IMR-90 (cell line): ENCODE data around the gene ZNF549. TPM values are rescaled to one million over a fixed set of nuclear protein-coding genes. Genes with fewer than 3 reads are reported as not detected.

Source experiments
- ATAC-seq: fragments of 200-7000 bp; cut with Tn5 transposase; 2 replicates; pipeline ENCODE4 v1.9.1; 2020; ENCODE audit warnings: low read depth, mild to moderate bottlenecking, moderate library complexity
- BruUV-seq: library from RNA; stranded (reverse); fragments of 400-500 nt; replicated peaks from 2 replicates; lab custom pipeline; 2021; lab: Mats Ljungman, UMichigan
- CTCF ChIA-PET: fragments of 300-600 bp; formaldehyde crosslinking; extraction: SDS; loops from one replicate; lab custom pipeline; 2021; ENCODE audit warnings: antibody characterized with exemption; lab: Yijun Ruan, JAX
- POLR2A ChIA-PET: fragments of 300-600 bp; sonication (Branson Sonifier 250); formaldehyde crosslinking; loops from one replicate; lab custom pipeline; 2022; ENCODE audit warnings: antibody characterized with exemption; ENCODE audit not compliant: unreplicated experiment; lab: Charles Lee
- DNase-seq: peaks from one replicate; pipeline ENCODE4 v3.0.0; 2013
- H2AFZ ChIP-seq: replicated peaks from 2 replicates; pipeline ENCODE3; 2013; ENCODE audit warnings: low read length, mild to moderate bottlenecking; ENCODE audit not compliant: poor library complexity
- H2AK5ac ChIP-seq: 2 replicates; pipeline ENCODE4 v1.6.1; 2013; ENCODE audit warnings: low read depth, low read length, inconsistent platforms
- H2AK9ac ChIP-seq: replicated peaks from 2 replicates; pipeline ENCODE3; 2013; ENCODE audit warnings: mild to moderate bottlenecking, low read depth, low read length, moderate library complexity; ENCODE audit not compliant: poor library complexity
- H2BK120ac ChIP-seq: 2 replicates; pipeline ENCODE4 v1.6.1; 2013; ENCODE audit warnings: low read depth, low read length, inconsistent platforms
- H2BK15ac ChIP-seq: 3 replicates; pipeline ENCODE4 v1.6.1; 2013; ENCODE audit warnings: low read depth, low read length, inconsistent platforms
- H2BK20ac ChIP-seq: 2 replicates; pipeline ENCODE4 v1.6.1; 2013; ENCODE audit warnings: low read depth, mild to moderate bottlenecking, inconsistent platforms, low read length, moderate library complexity
- H2BK5ac ChIP-seq: 2 replicates; pipeline ENCODE4 v1.6.1; 2013; ENCODE audit warnings: mild to moderate bottlenecking, low read depth, low read length, inconsistent platforms; ENCODE audit not compliant: poor library complexity, severe bottlenecking
- H3K14ac ChIP-seq: replicated peaks from 2 replicates; pipeline ENCODE4 v1.6.1; 2013; ENCODE audit warnings: low read depth, low read length, inconsistent platforms
- H3K18ac ChIP-seq: 2 replicates; pipeline ENCODE4 v1.6.1; 2013; ENCODE audit warnings: low read depth, low read length, control low read depth
- H3K23ac ChIP-seq: 2 replicates; pipeline ENCODE4 v1.6.1; 2013; ENCODE audit warnings: low read depth, low read length, inconsistent platforms
- H3K27ac ChIP-seq: 2 replicates; pipeline ENCODE4 v1.5.1; 2013; ENCODE audit warnings: mild to moderate bottlenecking, control low read depth, low read length; ENCODE audit not compliant: insufficient read depth
- H3K27me3 ChIP-seq: 2 replicates; pipeline ENCODE4 v1.6.1; 2013; ENCODE audit warnings: low read length; ENCODE audit not compliant: control insufficient read depth, insufficient read depth
- H3K36me3 ChIP-seq: 2 replicates; pipeline ENCODE4 v1.6.1; 2013; ENCODE audit warnings: low read length, mixed read lengths; ENCODE audit not compliant: control insufficient read depth, insufficient read depth
- H3K4ac ChIP-seq: 2 replicates; pipeline ENCODE4 v1.6.1; 2013; ENCODE audit warnings: low read depth, low read length, inconsistent platforms
- H3K4me1 ChIP-seq: 2 replicates; pipeline ENCODE4 v1.6.1; 2013; ENCODE audit warnings: low read length, mixed read lengths; ENCODE audit not compliant: control insufficient read depth, insufficient read depth
- H3K4me2 ChIP-seq: 2 replicates; pipeline ENCODE4 v1.6.1; 2013; ENCODE audit warnings: low read depth, mild to moderate bottlenecking, control low read depth, low read length, moderate library complexity
- H3K4me3 ChIP-seq: 2 replicates; pipeline ENCODE4 v1.5.1; 2013; ENCODE audit warnings: low read depth, mild to moderate bottlenecking, control low read depth, low read length, moderate library complexity; ENCODE audit not compliant: insufficient read depth
- H3K56ac ChIP-seq: 2 replicates; pipeline ENCODE4 v1.6.1; 2013; ENCODE audit warnings: low read length, inconsistent platforms; ENCODE audit not compliant: insufficient read depth; ENCODE audit errors: extremely low read depth
- H3K79me1 ChIP-seq, 2 experiments: 2 replicates each; pipeline ENCODE4 v1.6.1; 2013; ENCODE audit warnings: low read length in 2 of 2, inconsistent platforms in 1 of 2, low read depth in 1 of 2
- H3K9ac ChIP-seq: 2 replicates; pipeline ENCODE4 v1.6.1; 2013; ENCODE audit warnings: low read depth, low read length, control low read depth
- H3K9me1 ChIP-seq: 2 replicates; pipeline ENCODE4 v1.6.1; 2013; ENCODE audit warnings: low read length, inconsistent platforms; ENCODE audit not compliant: insufficient read depth
- H3K9me3 ChIP-seq: 2 replicates; pipeline ENCODE4 v1.6.1; 2013; ENCODE audit warnings: low read length; ENCODE audit not compliant: control insufficient read depth, insufficient read depth
- H4K20me1 ChIP-seq: 2 replicates; pipeline ENCODE4 v1.6.1; 2013; ENCODE audit warnings: low read length, inconsistent platforms; ENCODE audit not compliant: insufficient read depth
- H4K5ac ChIP-seq: 2 replicates; pipeline ENCODE4 v1.6.1; 2013; ENCODE audit warnings: mild to moderate bottlenecking, low read depth, low read length, control low read depth
- H4K8ac ChIP-seq, 2 experiments: 2 replicates each; pipeline ENCODE4 v1.6.1; 2013; ENCODE audit warnings: low read depth in 2 of 2, low read length in 2 of 2, control low read depth in 1 of 2, inconsistent platforms in 1 of 2
- H4K91ac ChIP-seq: 2 replicates; pipeline ENCODE4 v1.6.1; 2013; ENCODE audit warnings: low read depth, low read length, inconsistent platforms; ENCODE audit not compliant: insufficient read depth
- BHLHE40 ChIP-seq: fragments of 150-350 bp; IDR thresholded peaks from 2 replicates; pipeline ENCODE4 v1.6.1; 2016; ENCODE audit warnings: mild to moderate bottlenecking, low read depth, low read length
- CEBPB ChIP-seq: IDR thresholded peaks from 2 replicates; pipeline ENCODE4 v1.6.1; 2012; ENCODE audit warnings: low read depth, low read length, improper control_type of control experiment
- CHD1 ChIP-seq: IDR thresholded peaks from 2 replicates; pipeline ENCODE4 v1.6.1; 2012; ENCODE audit warnings: low read depth, low read length, improper control_type of control experiment
- FOS ChIP-seq: fragments of 150-350 bp; IDR thresholded peaks from 2 replicates; pipeline ENCODE4 v1.6.1; 2016; ENCODE audit warnings: low read depth, low read length
- MAFK ChIP-seq: IDR thresholded peaks from 2 replicates; pipeline ENCODE4 v1.6.1; 2012; ENCODE audit warnings: low read depth, low read length, improper control_type of control experiment
- MAZ ChIP-seq: IDR thresholded peaks from 2 replicates; pipeline ENCODE4 v1.6.1; 2012; ENCODE audit warnings: low read depth, mild to moderate bottlenecking, low read length, improper control_type of control experiment, moderate library complexity, borderline replicate concordance
- MXI1 ChIP-seq: IDR thresholded peaks from 2 replicates; pipeline ENCODE4 v1.6.1; 2012; ENCODE audit warnings: low read depth, mild to moderate bottlenecking, low read length, moderate library complexity, borderline replicate concordance
- NFE2L2 ChIP-seq: fragments of 150-350 bp; IDR thresholded peaks from 2 replicates; pipeline ENCODE4 v1.6.1; 2016; ENCODE audit warnings: low read depth, mild to moderate bottlenecking, low read length
- POLR2A ChIP-seq: IDR thresholded peaks from 2 replicates; pipeline ENCODE4 v1.6.1; 2012; ENCODE audit warnings: mild to moderate bottlenecking, low read depth, low read length
- RAD21 ChIP-seq: IDR thresholded peaks from 2 replicates; pipeline ENCODE4 v1.6.1; 2012; ENCODE audit warnings: low read length, improper control_type of control experiment
- RCOR1 ChIP-seq: IDR thresholded peaks from 2 replicates; pipeline ENCODE4 v1.6.1; 2012; ENCODE audit warnings: mild to moderate bottlenecking, low read length, improper control_type of control experiment; ENCODE audit not compliant: insufficient replicate concordance
- RFX5 ChIP-seq: IDR thresholded peaks from 2 replicates; pipeline ENCODE4 v1.8.0; 2012; ENCODE audit warnings: low read depth, mild to moderate bottlenecking, low read length, moderate library complexity
- SMC3 ChIP-seq: fragments of 150-350 bp; IDR thresholded peaks from 2 replicates; pipeline ENCODE4 v1.6.1; 2016; ENCODE audit warnings: low read depth, mild to moderate bottlenecking, antibody characterized with exemption, low read length, moderate library complexity
- WGBS, 2 experiments: methylation state at CpG; one replicate each; pipeline versions ENCODE4 v1.1.5 to v1.1.7; 2013; ENCODE audit warnings: missing lambda C conversion rate in 2 of 2; ENCODE audit not compliant: insufficient read length in 1 of 2; ENCODE audit errors: extremely low coverage in 2 of 2; 5-methylcytosine and 5-hydroxymethylcytosine counted together
- dilution Hi-C: fragments of 300-500 bp; cut with HindIII; formaldehyde crosslinking; loops from one replicate; pipeline ENCODE4 v1.14.3; 2018; ENCODE audit warnings: low sequenced_read_pairs; ENCODE audit not compliant: unreplicated experiment
- in situ Hi-C: fragments of 300-500 bp; cut with MboI; formaldehyde crosslinking; loops from 3 replicates; pipeline ENCODE4 v1.14.3; 2019; ENCODE audit warnings: low sequenced_read_pairs, inconsistent platforms, mixed read lengths
- intact Hi-C: fragments of 100-400 bp; cut with micrococcal nuclease; formaldehyde crosslinking; loops from 2 replicates; pipeline ENCODE4 v1.10.0; 2022
- polyA plus RNA-seq, 3 experiments: library from polyadenylated mRNA; depleted of rRNA; stranded (reverse); fragments of >200 nt; gene quantifications; 2 replicates each; pipeline ENCODE4 v1.2.3, GENCODE V29; 2012; ENCODE audit warnings: low replicate concordance in 1 of 3
- total RNA-seq: library from RNA; depleted of rRNA; stranded (reverse); fragments of >200 nt; gene quantifications from 2 replicates; pipeline ENCODE4 v1.2.3, GENCODE V29; 2012
- TF ChIP-seq, protein P1 (sequence below): conservative IDR thresholded peaks from 2 replicates; pipeline ENCODE4 v1.5.1; 2012; ENCODE audit warnings: mild to moderate bottlenecking, low read depth, low read length, improper control_type of control experiment
- TF ChIP-seq, protein P2 (sequence below): fragments of 150-350 bp; IDR thresholded peaks from 2 replicates; pipeline ENCODE4 v1.6.1; 2017; ENCODE audit warnings: mild to moderate bottlenecking, antibody characterized with exemption, low read length, low read depth

The ZNF549 gene
- total and polyA plus RNA-seq, 2 of the 4 experiments (the other 2 are of a cell fraction): 2.4 to 8.6 TPM

GRCh38 chr19:57552432-57552831 is 25.3 kb downstream of the ZNF549 start:
- Histone ChIP-seq H3K56ac (no peak overlapping the region), H2BK15ac (no peak overlapping the region), H4K8ac (no peak overlapping the region), H3K9ac (no peak overlapping the region), H4K20me1 (0 out of 2 replicates have a peak, but pooled peaks cover under 1% of the 10 kb centered on the region), H2BK20ac (no peak overlapping the region), H4K91ac (no peak overlapping the region), H3K4me3 (no peak overlapping the region), H2AK9ac (no peak overlapping the region), H3K14ac (no peak overlapping the region), H3K79me1 (peaks cover 10 to 21% of the 10 kb centered on the region in 2 experiments), H3K9me3 (peaks cover 52% of the 10 kb centered on the region), H3K27me3 (no peaks in the 10 kb centered on the region), H2BK120ac (no peak overlapping the region), H3K4me2 (no peak overlapping the region), H2AK5ac (no peak overlapping the region), H3K36me3 (peaks cover 68% of the 10 kb centered on the region), H2BK5ac (no peak overlapping the region), H2AFZ (no peak overlapping the region), H3K4me1 (no peaks in the 10 kb centered on the region), H3K27ac (no peak overlapping the region), H4K5ac (no peak overlapping the region), H3K4ac (no peak overlapping the region), H3K18ac (no peak overlapping the region), H3K23ac (no peak overlapping the region), H3K9me1 (no peaks in the 10 kb centered on the region)
- in situ Hi-C loops: no loop called here
- TF ChIP-seq SMC3 (no peak), RFX5 (no peak), RCOR1 (no peak), CHD1 (no peak), MAFK (no peak), MXI1 (no peak), FOS (no peak), BHLHE40 (no peak), CEBPB (no peak), MAZ (no peak), POLR2A (no peak), NFE2L2 (no peak), RAD21 (no peak)
- TF ChIP-seq, protein P1, sequence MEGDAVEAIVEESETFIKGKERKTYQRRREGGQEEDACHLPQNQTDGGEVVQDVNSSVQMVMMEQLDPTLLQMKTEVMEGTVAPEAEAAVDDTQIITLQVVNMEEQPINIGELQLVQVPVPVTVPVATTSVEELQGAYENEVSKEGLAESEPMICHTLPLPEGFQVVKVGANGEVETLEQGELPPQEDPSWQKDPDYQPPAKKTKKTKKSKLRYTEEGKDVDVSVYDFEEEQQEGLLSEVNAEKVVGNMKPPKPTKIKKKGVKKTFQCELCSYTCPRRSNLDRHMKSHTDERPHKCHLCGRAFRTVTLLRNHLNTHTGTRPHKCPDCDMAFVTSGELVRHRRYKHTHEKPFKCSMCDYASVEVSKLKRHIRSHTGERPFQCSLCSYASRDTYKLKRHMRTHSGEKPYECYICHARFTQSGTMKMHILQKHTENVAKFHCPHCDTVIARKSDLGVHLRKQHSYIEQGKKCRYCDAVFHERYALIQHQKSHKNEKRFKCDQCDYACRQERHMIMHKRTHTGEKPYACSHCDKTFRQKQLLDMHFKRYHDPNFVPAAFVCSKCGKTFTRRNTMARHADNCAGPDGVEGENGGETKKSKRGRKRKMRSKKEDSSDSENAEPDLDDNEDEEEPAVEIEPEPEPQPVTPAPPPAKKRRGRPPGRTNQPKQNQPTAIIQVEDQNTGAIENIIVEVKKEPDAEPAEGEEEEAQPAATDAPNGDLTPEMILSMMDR: no peak
- TF ChIP-seq, protein P2, sequence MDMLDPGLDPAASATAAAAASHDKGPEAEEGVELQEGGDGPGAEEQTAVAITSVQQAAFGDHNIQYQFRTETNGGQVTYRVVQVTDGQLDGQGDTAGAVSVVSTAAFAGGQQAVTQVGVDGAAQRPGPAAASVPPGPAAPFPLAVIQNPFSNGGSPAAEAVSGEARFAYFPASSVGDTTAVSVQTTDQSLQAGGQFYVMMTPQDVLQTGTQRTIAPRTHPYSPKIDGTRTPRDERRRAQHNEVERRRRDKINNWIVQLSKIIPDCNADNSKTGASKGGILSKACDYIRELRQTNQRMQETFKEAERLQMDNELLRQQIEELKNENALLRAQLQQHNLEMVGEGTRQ: no peak
- intact Hi-C loops: no loop called here
- ChIA-PET POLR2A (no interaction called here), CTCF (no interaction called here)
- WGBS, 2 experiments: no CpG with 5 or more reads among the region's 2 CpGs
- DNase-seq (no peak), ATAC-seq (no peak)
- dilution Hi-C loops: no loop called here
- BruUV-seq: no TSS peak
